ENCODE measurements around the gene ORMDL1.

The ORMDL1 gene

GRCh38 chr2:189799030-189799331, 14.8 kb upstream of the ORMDL1 start:
- no peak overlapping the region for H3K4me3 ChIP-seq (ENCODE audit: low read depth, low read length)
- no peak for TF ChIP-seq CTCF (IDR thresholded peaks at IDR 0.05; ENCODE audit: low read depth, low read length)
- TF ChIP-seq POLR2A (IDR thresholded peaks at IDR 0.05; ENCODE audit: extremely low read depth, insufficient read length): no peak
- no peak for TF ChIP-seq MAX (IDR thresholded peaks at IDR 0.05; ENCODE audit: low read depth, low read length)
- no peak for TF ChIP-seq MYC (IDR thresholded peaks at IDR 0.05; ENCODE audit: low read depth, low read length)
- DNase-seq (ENCODE audit: low read depth): no peak

- TF ChIP-seq MYC (IDR thresholded peaks at IDR 0.05; ENCODE audit: low read depth, low read length) (no peak), CTCF (IDR thresholded peaks at IDR 0.05; ENCODE audit: low read depth, low read length) (peak; percentile 11), MAX (IDR thresholded peaks at IDR 0.05; ENCODE audit: low read depth, low read length) (no peak)
- no peak overlapping the region for H3K4me3 ChIP-seq (ENCODE audit: low read depth, low read length)
- peak; percentile 43 for DNase-seq (ENCODE audit: low read depth)
Observed at GRCh38 chr2:189798312-189799029, 14.3 kb upstream of the ORMDL1 start.

- H3K4me3 ChIP-seq (ENCODE audit: low read depth, low read length): no peak overlapping the region
Observed at GRCh38 chr2:189797902-189798301, 13.8 kb upstream of the ORMDL1 start.

GRCh38 chr2:189794310-189794709, 10.2 kb upstream of the ORMDL1 start:
- no peak for DNase-seq (ENCODE audit: low read depth)
- TF ChIP-seq MAX (IDR thresholded peaks at IDR 0.05; ENCODE audit: low read depth, low read length) (no peak), MYC (IDR thresholded peaks at IDR 0.05; ENCODE audit: low read depth, low read length) (no peak), CTCF (IDR thresholded peaks at IDR 0.05; ENCODE audit: low read depth, low read length) (no peak), POLR2A (IDR thresholded peaks at IDR 0.05; ENCODE audit: extremely low read depth, insufficient read length) (no peak)
- no peak overlapping the region for H3K4me3 ChIP-seq (ENCODE audit: low read depth, low read length)

More at GRCh38 chr2:189797902-189798301, 13.8 kb upstream of the ORMDL1 start:
- no peak for DNase-seq (ENCODE audit: low read depth)
- TF ChIP-seq POLR2A (IDR thresholded peaks at IDR 0.05; ENCODE audit: extremely low read depth, insufficient read length): no peak
- TF ChIP-seq MAX (IDR thresholded peaks at IDR 0.05; ENCODE audit: low read depth, low read length): no peak
- TF ChIP-seq MYC (IDR thresholded peaks at IDR 0.05; ENCODE audit: low read depth, low read length): no peak
- no peak for TF ChIP-seq CTCF (IDR thresholded peaks at IDR 0.05; ENCODE audit: low read depth, low read length)

GRCh38 chr2:189791338-189792042, 7.4 kb upstream of the ORMDL1 start:
- TF ChIP-seq CTCF (IDR thresholded peaks at IDR 0.05; ENCODE audit: low read depth, low read length): no peak
- TF ChIP-seq POLR2A (IDR thresholded peaks at IDR 0.05; ENCODE audit: extremely low read depth, insufficient read length): no peak
- no peak for TF ChIP-seq MAX (IDR thresholded peaks at IDR 0.05; ENCODE audit: low read depth, low read length)
- no peak for TF ChIP-seq MYC (IDR thresholded peaks at IDR 0.05; ENCODE audit: low read depth, low read length)
- no peak overlapping the region for H3K4me3 ChIP-seq (ENCODE audit: low read depth, low read length)
- no peak for DNase-seq (ENCODE audit: low read depth)

All from NB4 (cell line).